ENCODE results near the gene STK11IP. TPM values are rescaled to one million over a fixed set of nuclear protein-coding genes. Genes with fewer than 3 reads are reported as not detected.

The STK11IP gene
- total and polyA plus RNA-seq, 9 of the 15 experiments (the other 6 are each of a cell fraction or from before 2014, with no cell fraction given), result 0.52 to 21.7 (median 5.6) TPM

DNA sequence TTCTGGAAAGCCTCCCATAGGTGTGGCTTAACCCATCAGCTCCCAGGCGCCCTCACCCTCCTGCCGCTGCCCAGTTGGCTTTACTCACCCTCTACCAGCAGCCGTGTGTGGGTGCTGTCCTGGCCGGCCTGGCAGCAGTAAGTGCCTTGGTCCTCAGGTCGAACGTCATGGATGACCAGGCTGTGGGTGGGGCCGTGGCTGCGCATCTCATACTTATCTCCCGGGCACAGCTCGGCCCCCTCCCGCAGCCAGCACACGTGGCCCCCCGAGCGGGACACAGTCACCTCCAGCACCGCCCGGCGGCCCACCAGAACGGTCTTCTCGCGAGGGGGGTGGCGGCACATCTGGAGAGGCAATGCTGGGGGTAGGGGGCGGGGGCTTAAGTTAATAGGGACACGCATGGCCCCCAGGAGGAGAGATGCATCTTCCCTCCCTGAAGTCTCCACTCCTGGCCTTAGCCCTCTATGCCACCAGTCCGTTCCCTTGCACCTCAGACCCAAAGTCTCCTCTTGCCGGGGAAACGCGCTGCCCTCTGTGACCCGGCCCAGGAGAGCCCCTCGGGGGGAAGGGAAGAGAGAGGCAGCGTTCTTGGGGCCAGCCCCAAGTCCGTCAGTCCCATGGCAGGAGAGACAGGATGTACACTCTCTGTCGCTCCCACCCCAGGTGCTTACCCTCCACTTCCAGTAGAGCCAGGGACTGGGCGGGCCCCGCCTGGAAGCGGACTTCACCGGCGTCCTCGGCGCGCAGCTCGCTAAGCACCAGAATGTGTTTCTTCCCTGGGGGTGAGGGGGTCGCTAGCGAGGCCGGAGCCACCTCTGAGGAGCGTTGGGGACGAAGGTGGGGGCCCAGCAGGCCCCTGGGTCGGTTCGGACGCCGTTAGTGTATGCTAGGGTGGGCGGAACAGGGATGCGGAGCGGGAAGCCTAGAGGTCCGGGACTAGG, 45.9 kb upstream of the STK11IP start (continued):
- TF ChIP-seq, protein P1, sequence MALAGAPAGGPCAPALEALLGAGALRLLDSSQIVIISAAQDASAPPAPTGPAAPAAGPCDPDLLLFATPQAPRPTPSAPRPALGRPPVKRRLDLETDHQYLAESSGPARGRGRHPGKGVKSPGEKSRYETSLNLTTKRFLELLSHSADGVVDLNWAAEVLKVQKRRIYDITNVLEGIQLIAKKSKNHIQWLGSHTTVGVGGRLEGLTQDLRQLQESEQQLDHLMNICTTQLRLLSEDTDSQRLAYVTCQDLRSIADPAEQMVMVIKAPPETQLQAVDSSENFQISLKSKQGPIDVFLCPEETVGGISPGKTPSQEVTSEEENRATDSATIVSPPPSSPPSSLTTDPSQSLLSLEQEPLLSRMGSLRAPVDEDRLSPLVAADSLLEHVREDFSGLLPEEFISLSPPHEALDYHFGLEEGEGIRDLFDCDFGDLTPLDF (CRISPR knock-in tag; IDR thresholded peaks at IDR 0.05), result no peak
- TF ChIP-seq ZNF589 (CRISPR knock-in tag; IDR thresholded peaks at IDR 0.05; ENCODE audit: low read depth), result no peak
- TF ChIP-seq SUPT5H (IDR thresholded peaks at IDR 0.05), result no peak
- TF ChIP-seq CHD1 (IDR thresholded peaks at IDR 0.05; ENCODE audit: low read length), result no peak
- TF ChIP-seq MTA3 (IDR thresholded peaks at IDR 0.05; ENCODE audit: borderline replicate concordance), result 0 out of 2 replicates have a peak, but pooled peaks have one; percentile 7
- no peak for TF ChIP-seq SMARCC2 (IDR thresholded peaks at IDR 0.05; ENCODE audit: low read depth)
- no peak for TF ChIP-seq BDP1 (IDR thresholded peaks at IDR 0.05; ENCODE audit: insufficient read depth, insufficient read length)
- TF ChIP-seq ARNT (IDR thresholded peaks at IDR 0.05), result no peak
- TF ChIP-seq ZNF79 (CRISPR knock-in tag; IDR thresholded peaks at IDR 0.05; ENCODE audit: low read depth), result no peak
- TF ChIP-seq FOXK1 (CRISPR knock-in tag; IDR thresholded peaks at IDR 0.05; ENCODE audit: borderline replicate concordance), result 0 out of 2 replicates have a peak, but pooled peaks have one; percentile 27
- TF ChIP-seq, protein P2, sequence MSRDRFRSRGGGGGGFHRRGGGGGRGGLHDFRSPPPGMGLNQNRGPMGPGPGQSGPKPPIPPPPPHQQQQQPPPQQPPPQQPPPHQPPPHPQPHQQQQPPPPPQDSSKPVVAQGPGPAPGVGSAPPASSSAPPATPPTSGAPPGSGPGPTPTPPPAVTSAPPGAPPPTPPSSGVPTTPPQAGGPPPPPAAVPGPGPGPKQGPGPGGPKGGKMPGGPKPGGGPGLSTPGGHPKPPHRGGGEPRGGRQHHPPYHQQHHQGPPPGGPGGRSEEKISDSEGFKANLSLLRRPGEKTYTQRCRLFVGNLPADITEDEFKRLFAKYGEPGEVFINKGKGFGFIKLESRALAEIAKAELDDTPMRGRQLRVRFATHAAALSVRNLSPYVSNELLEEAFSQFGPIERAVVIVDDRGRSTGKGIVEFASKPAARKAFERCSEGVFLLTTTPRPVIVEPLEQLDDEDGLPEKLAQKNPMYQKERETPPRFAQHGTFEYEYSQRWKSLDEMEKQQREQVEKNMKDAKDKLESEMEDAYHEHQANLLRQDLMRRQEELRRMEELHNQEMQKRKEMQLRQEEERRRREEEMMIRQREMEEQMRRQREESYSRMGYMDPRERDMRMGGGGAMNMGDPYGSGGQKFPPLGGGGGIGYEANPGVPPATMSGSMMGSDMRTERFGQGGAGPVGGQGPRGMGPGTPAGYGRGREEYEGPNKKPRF (IDR thresholded peaks at IDR 0.05; ENCODE audit: low read depth, low read length), result no peak
- no peak for TF ChIP-seq GTF2A2 (tag; IDR thresholded peaks at IDR 0.05)
- no peak for TF ChIP-seq TCF3 (CRISPR knock-in tag; IDR thresholded peaks at IDR 0.05)
- no peak for TF ChIP-seq ZNF347 (CRISPR knock-in tag; IDR thresholded peaks at IDR 0.05; ENCODE audit: low read depth)
- TF ChIP-seq FUS (optimal IDR thresholded peaks at IDR 0.05; ENCODE audit: low read depth, low read length), result no peak
- TF ChIP-seq CBX1 (IDR thresholded peaks at IDR 0.05; ENCODE audit: low read depth), result no peak
- TF ChIP-seq, protein P3, sequence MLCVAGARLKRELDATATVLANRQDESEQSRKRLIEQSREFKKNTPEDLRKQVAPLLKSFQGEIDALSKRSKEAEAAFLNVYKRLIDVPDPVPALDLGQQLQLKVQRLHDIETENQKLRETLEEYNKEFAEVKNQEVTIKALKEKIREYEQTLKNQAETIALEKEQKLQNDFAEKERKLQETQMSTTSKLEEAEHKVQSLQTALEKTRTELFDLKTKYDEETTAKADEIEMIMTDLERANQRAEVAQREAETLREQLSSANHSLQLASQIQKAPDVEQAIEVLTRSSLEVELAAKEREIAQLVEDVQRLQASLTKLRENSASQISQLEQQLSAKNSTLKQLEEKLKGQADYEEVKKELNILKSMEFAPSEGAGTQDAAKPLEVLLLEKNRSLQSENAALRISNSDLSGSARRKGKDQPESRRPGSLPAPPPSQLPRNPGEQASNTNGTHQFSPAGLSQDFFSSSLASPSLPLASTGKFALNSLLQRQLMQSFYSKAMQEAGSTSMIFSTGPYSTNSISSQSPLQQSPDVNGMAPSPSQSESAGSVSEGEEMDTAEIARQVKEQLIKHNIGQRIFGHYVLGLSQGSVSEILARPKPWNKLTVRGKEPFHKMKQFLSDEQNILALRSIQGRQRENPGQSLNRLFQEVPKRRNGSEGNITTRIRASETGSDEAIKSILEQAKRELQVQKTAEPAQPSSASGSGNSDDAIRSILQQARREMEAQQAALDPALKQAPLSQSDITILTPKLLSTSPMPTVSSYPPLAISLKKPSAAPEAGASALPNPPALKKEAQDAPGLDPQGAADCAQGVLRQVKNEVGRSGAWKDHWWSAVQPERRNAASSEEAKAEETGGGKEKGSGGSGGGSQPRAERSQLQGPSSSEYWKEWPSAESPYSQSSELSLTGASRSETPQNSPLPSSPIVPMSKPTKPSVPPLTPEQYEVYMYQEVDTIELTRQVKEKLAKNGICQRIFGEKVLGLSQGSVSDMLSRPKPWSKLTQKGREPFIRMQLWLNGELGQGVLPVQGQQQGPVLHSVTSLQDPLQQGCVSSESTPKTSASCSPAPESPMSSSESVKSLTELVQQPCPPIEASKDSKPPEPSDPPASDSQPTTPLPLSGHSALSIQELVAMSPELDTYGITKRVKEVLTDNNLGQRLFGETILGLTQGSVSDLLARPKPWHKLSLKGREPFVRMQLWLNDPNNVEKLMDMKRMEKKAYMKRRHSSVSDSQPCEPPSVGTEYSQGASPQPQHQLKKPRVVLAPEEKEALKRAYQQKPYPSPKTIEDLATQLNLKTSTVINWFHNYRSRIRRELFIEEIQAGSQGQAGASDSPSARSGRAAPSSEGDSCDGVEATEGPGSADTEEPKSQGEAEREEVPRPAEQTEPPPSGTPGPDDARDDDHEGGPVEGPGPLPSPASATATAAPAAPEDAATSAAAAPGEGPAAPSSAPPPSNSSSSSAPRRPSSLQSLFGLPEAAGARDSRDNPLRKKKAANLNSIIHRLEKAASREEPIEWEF (CRISPR knock-in tag; IDR thresholded peaks at IDR 0.05), result no peak
- no peak for TF ChIP-seq ZNF445 (CRISPR knock-in tag; IDR thresholded peaks at IDR 0.05; ENCODE audit: low read depth)
- no peak for TF ChIP-seq ZNF134 (CRISPR knock-in tag; conservative IDR thresholded peaks at IDR 0.05)
- TF ChIP-seq NFE2L1 (tag; IDR thresholded peaks at IDR 0.05; ENCODE audit: borderline replicate concordance, low read depth), result no peak
- no peak for TF ChIP-seq ZEB2 (IDR thresholded peaks at IDR 0.05)

All from K562 (cell line).